Activated naive CD4-positive, alpha-beta T cell treated with anti-CD3 and anti-CD28 coated beads, Interleukin-2, amount 50 U/mL, for 24 hours (primary cell): ENCODE measurements around the gene CYTL1.
"Not testable (repeated sequence)": the region's sequence is repeated elsewhere in the genome, so short reads cannot be mapped to it uniquely, and the experiment has no call there.

Experiments used
- H3K27ac Mint-ChIP-seq: one replicate; pipeline ENCODE4 v1.8.0; 2021; ENCODE audit warnings: mild to moderate bottlenecking, mixed read lengths
- H3K27me3 Mint-ChIP-seq: one replicate; pipeline ENCODE4 v1.8.0; 2021; ENCODE audit warnings: mixed read lengths
- H3K36me3 Mint-ChIP-seq: one replicate; pipeline ENCODE4 v1.8.0; 2021; ENCODE audit warnings: mixed read lengths
- H3K4me1 Mint-ChIP-seq: one replicate; pipeline ENCODE4 v1.8.0; 2021; ENCODE audit warnings: mixed read lengths
- H3K4me3 Mint-ChIP-seq: one replicate; pipeline ENCODE4 v1.8.0; 2021; ENCODE audit warnings: mild to moderate bottlenecking, mixed read lengths
- H3K9me3 Mint-ChIP-seq: one replicate; pipeline ENCODE4 v1.8.0; 2021; ENCODE audit warnings: mixed read lengths

Gene CYTL1

DNA sequence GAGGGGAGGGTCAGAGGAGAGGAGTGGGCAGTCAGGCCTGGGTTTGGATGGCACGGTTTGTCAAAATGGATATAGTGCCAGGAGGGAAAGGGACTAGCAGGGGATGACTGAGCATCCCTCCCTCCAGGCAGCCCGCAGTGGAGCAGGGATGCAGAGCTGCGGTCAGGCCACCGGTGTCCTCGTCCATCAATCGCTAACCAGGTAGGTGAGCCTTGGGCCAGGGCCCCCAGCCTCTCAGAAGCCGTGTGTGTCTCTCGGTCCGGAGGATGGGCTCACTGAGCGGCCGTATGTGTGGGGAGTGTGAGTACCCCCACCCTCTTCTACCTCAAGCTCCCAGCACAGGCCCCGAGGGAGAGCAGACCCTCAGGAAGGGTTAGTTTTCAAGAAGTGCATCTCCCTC is 538 bp upstream of the CYTL1 start:
- Mint-ChIP-seq H3K4me3 (no peak overlapping the region), H3K27ac (no peak overlapping the region), H3K4me1 (no peaks in the 10 kb centered on the region), H3K27me3 (peaks cover 11% of the 10 kb centered on the region), H3K36me3 (no peaks in the 10 kb centered on the region), H3K9me3 (peaks cover 5% of the 10 kb centered on the region)

DNA sequence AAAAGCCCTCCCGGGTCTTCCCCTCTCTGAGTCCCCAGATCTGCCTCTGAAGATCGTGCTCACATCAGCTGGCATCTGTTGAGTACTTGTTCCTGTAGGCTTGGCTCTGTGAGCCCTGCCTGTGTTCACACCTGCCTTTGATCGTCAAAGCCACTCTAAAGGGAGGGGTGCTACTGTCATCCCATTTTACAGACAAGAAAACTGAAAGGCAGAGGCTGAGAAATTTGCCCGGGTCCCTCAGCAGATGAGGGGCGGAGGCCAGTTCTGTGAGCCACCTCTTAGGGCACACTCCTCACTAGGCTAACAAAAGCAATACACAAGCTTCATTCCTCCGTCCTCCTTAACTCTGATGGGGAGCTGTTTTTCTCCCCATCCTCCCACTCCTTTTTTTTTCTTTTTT is 655 bp downstream of the CYTL1 start:
- Mint-ChIP-seq H3K4me1 (no peaks in the 10 kb centered on the region), H3K4me3 (no peak overlapping the region), H3K27me3 (peaks cover 10% of the 10 kb centered on the region), H3K9me3 (peaks cover under 1% of the 10 kb centered on the region), H3K27ac (no peak overlapping the region), H3K36me3 (no peaks in the 10 kb centered on the region)

DNA sequence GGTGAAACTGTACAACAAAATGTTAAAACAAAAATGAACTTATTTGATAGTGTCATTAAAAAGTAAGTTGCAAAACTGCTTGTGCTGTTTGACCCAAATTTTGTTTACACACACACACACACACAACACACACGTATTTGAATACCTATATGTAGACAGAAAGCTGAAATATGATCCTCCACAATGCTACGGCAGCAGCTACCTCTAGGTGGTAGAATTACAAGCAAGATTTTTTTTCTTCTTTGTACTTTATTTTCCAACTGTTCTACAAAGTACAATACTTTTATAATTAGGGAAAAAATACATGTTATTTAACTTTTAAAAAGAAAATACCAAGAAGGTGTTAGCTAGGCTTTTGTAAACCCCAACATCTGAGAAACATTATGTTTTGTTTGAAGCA is 1.2 kb downstream of the CYTL1 start:
- H3K27ac Mint-ChIP-seq = no peak overlapping the region
- H3K27me3 Mint-ChIP-seq = peaks cover 9% of the 10 kb centered on the region
- H3K4me3 Mint-ChIP-seq = no peak overlapping the region
- no peaks in the 10 kb centered on the region for H3K4me1 Mint-ChIP-seq
- no peaks in the 10 kb centered on the region for H3K36me3 Mint-ChIP-seq
- H3K9me3 Mint-ChIP-seq = no peaks in the 10 kb centered on the region

DNA sequence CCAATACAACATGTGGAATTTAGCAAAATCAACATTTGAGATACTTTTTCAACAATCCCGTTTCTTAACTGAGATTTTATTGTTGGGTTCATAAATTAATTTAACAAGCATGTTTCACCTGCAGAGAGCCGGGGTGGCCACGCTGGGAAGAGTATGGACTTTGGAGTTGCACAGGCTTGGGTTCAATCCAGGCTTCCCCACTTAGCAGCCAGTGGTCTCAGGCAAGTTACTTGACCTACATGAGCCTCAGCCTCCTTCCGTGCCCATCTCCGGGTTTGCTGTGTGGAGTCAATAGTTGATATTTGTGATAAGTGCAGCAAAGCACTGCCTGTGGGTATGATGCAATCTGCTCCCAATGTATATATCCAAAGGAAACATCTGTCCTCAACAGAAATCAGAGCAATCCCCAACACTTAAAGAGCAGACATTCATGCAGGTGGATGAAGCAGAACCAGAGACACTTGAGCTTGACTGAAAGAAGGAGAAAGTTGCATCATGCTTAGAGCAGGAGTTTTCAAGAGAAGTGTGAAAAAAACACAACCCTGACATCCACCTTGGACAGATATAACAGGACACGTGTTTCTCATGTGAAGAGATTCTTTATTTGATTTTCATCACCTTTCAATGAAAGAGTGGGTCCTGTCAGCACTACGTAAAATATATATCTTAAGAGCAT is 5.1 kb downstream of the CYTL1 start:
- no peaks in the 10 kb centered on the region for H3K4me1 Mint-ChIP-seq
- H3K27me3 Mint-ChIP-seq = peaks cover 8% of the 10 kb centered on the region
- H3K4me3 Mint-ChIP-seq = no peak overlapping the region
- H3K36me3 Mint-ChIP-seq = no peaks in the 10 kb centered on the region
- peaks cover 6% of the 10 kb centered on the region for H3K9me3 Mint-ChIP-seq
- H3K27ac Mint-ChIP-seq = no peak overlapping the region

DNA sequence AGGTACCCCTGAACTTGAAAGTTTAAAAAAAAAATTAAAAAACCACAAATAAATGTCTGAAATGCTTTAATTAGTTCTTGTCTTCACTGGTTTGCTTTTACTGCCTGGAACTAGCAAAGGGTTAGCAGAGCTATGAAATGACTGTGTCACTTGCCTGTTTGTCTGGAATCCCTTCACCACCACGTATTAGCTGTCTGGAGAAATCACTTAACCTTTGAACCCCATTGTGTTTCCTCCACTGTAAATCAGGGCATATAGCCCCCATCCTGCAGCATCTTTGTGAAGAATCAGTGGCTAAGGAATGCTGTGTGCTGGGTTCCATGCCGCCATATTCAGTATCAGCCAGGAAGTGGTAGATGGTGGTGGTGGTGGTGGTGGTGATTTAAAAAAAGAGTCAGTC is 6.3 kb downstream of the CYTL1 start:
- Mint-ChIP-seq H3K27me3 (peaks cover 7% of the 10 kb centered on the region), H3K27ac (no peak overlapping the region), H3K9me3 (peaks cover 6% of the 10 kb centered on the region), H3K4me1 (no peaks in the 10 kb centered on the region), H3K36me3 (no peaks in the 10 kb centered on the region), H3K4me3 (no peak overlapping the region)

DNA sequence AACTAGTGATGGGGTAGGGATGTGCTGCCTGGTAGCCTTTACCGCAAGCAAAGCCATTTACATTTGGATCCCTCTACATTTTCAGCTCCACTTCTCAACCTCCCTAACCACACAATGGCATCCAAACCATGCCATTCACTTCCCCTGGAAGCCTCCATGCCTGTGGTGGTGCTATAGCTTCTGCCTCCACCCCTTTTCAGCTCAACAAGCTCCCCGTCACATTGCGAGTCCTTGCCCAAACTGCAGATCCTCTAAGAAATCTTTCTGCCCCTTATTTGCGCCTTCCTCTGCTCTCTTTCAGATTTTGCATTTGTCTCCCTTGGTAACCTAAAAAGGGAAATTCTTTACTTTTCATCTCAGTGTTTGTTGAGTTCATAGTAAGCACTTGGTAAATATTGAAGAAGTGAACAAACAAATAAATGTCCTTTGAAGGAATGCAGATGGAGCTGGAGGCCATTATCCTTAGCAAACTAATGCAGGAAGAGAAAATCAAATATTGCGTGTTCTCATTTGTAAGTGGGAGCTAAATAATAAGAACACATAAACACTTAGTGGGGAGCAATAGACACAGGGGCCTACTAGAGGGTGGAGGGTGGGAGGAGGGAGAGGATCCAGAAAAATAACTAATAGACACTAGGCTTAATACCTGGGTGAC is 6.9 kb downstream of the CYTL1 start:
- Mint-ChIP-seq H3K9me3 (peaks cover 6% of the 10 kb centered on the region), H3K27ac (no peak overlapping the region), H3K4me3 (no peak overlapping the region), H3K36me3 (no peaks in the 10 kb centered on the region), H3K4me1 (no peaks in the 10 kb centered on the region), H3K27me3 (peaks cover 4% of the 10 kb centered on the region)

DNA sequence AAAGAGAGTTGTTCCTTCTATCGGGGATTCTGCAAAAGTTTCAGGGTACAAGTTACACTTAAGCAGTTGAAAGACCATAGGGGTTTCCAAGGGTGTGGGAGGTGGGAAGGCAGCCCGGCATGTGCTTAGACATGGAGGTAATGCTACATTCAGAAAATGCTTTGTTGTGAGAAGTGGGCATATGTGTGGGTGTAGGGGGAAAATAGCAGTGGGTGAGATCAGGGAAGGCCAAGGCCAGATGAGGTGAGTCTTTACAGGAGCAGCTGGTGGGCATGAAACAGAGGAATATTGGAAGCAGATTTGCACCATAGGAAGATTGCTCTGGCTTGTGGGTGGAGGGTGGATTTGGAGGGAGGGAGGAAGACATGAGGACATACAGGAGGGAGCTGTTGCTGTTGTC is 8.3 kb downstream of the CYTL1 start:
- H3K27me3 Mint-ChIP-seq = peaks cover 2% of the 10 kb centered on the region
- peaks cover 6% of the 10 kb centered on the region for H3K9me3 Mint-ChIP-seq
- H3K4me3 Mint-ChIP-seq = no peak overlapping the region
- no peak overlapping the region for H3K27ac Mint-ChIP-seq
- H3K4me1 Mint-ChIP-seq = no peaks in the 10 kb centered on the region
- no peaks in the 10 kb centered on the region for H3K36me3 Mint-ChIP-seq

DNA sequence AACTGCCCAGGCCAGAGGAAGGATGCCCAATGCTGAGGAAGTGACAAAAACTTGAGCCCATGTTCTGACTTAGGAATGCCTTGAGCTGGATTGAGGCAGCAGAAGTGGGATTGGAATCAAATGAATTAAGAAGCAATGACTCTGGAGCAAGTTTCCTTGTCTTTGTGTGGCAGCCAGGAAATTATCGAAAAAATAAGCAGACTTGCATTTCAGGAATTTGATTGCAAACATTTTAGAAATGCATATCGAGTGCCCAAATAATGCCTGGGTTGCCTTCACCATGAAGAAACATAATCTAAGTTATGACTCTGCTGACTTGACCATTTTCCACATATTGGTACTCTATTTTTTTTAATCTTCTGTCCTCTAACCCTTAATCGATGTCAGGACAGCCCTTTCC is 9.5 kb downstream of the CYTL1 start:
- Mint-ChIP-seq H3K4me3 (no peak overlapping the region), H3K27ac (no peak overlapping the region), H3K27me3 (no peaks in the 10 kb centered on the region), H3K9me3 (peaks cover 6% of the 10 kb centered on the region), H3K4me1 (no peaks in the 10 kb centered on the region), H3K36me3 (no peaks in the 10 kb centered on the region)

DNA sequence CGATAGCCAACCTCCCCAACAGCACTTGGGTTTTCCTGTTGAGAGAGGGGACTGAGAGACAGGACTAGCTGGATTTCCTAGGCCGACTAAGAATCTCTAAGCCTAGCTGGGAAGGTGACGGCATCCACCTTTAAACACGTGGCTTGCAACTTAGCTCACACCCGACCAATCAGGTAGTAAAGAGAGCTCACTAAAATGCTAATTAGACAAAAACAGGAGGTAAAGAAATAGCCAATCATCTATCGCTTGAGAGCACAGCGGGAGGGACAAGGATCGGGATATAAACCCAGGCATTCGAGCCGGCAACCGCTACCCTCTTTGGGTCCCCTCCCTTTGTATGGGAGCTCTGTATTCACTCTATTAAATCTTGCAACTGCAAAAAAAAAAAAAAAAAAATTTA is 12.3 kb downstream of the CYTL1 start:
- not testable (repeated sequence) for H3K36me3 Mint-ChIP-seq, H3K4me3 Mint-ChIP-seq, H3K9me3 Mint-ChIP-seq, H3K27me3 Mint-ChIP-seq, H3K27ac Mint-ChIP-seq, H3K4me1 Mint-ChIP-seq

DNA sequence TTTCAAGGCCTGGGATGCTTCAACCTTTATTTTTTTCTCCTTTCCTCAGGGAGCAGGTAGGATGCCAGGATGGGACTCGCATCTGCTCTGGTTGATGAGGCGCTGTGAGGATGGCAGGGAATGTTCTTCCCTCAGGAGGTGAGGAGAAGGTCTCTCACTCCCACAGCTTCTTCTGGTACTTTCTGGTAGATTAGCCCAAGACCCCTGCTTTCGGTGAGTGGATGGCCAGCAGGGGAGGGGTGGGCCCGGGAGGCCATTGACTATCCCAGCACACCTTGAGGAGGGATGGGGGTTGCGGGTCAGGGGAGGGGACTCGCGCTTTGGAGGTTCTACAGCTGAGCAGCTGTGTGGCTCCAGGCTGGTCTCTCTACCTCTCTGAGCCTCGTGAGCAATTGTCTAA is 14.8 kb downstream of the CYTL1 start:
- Mint-ChIP-seq H3K4me1 (no peaks in the 10 kb centered on the region), H3K4me3 (no peak overlapping the region), H3K27me3 (peaks cover 9% of the 10 kb centered on the region), H3K36me3 (no peaks in the 10 kb centered on the region), H3K27ac (no peak overlapping the region), H3K9me3 (no peaks in the 10 kb centered on the region)

DNA sequence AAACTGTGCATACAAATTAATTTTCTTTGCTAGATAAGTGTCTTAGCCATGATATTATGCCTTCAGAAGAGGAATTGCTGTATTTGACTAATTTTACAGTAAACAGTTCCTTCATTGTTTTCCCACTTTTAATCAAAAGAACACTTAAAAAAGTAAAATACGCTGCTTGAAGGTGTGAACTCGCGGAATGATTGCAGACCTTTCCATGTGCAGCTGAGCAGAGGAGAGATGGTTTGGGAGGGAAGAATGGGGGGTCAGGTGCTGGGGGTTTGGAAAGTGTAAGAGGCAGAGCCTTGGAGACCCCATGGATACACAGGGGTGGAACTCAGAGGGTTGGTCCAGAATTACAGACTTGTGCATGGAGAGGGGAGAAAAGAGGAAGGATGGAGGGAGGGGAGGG is 15.3 kb downstream of the CYTL1 start:
- Mint-ChIP-seq H3K27ac (no peak overlapping the region), H3K4me1 (no peaks in the 10 kb centered on the region), H3K4me3 (no peak overlapping the region), H3K9me3 (no peaks in the 10 kb centered on the region), H3K27me3 (peaks cover 9% of the 10 kb centered on the region), H3K36me3 (no peaks in the 10 kb centered on the region)

DNA sequence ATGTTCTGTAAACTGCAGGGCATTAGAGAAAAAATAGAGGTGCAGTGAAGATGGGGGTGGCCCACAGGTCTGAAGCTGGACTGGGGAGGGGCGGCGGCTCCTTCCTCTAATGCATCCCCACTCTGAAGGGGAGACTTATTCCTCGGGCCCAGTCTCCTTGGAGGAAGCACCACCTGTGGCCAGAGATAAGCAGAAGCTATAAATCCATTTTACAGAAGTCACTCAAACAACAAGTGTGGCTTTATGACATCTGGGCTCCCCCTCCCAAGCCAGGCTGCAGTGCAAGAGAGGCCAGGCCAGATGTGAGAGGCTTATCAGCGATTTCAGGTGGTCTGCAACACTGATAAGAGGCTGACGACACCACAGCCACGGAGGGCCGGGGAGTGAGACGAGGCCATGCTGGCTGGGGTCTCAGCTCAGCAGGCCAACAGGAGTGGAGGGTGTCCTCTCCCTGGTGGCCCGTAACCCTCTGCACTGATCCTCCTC is 15.8 kb downstream of the CYTL1 start:
- H3K4me1 Mint-ChIP-seq = no peaks in the 10 kb centered on the region
- H3K27ac Mint-ChIP-seq = no peak overlapping the region
- H3K36me3 Mint-ChIP-seq = no peaks in the 10 kb centered on the region
- H3K27me3 Mint-ChIP-seq = peaks cover 9% of the 10 kb centered on the region
- no peaks in the 10 kb centered on the region for H3K9me3 Mint-ChIP-seq
- no peak overlapping the region for H3K4me3 Mint-ChIP-seq

DNA sequence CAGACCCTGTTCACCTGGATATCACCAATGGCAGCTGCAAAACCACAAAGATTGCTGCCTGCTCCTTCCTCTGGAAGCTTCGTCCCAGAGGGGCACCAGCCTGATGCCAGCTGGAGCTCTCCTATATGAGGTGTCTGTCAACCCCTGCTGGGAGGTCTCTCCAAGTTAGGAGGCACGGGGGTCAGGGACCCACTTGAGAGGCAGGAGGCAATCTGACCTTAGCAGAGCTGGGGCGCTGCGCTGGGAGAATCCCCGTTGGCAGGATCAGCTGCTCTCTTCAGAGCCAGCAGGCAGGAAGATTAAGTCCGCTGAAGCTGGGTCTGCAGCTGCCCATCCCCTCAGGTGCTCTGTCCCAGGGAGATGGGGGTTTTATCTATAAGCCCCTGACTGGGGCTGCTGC is 17.6 kb downstream of the CYTL1 start:
- not testable (repeated sequence) for H3K9me3 Mint-ChIP-seq, H3K36me3 Mint-ChIP-seq, H3K4me3 Mint-ChIP-seq, H3K27me3 Mint-ChIP-seq, H3K27ac Mint-ChIP-seq, H3K4me1 Mint-ChIP-seq

DNA sequence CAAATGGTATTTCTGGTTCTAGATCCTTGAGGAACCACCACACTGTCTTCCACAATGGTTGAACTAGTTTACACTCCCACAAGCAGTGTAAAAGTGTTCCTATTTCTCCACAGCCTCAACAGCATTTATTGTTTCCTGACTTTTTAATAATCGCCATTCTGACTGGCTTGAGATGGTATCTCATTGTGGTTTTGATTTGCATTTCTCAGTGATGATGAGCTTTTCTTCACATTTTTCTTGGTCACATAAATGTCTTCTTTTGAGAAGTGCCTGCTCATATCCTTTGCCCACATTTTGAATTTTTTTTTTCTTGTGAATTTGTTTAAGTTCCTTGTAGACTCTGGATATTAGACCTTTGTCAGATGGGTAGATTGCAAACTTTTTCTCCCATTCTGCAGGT is 22.3 kb downstream of the CYTL1 start:
- H3K4me1 Mint-ChIP-seq, H3K36me3 Mint-ChIP-seq, H3K27ac Mint-ChIP-seq, H3K9me3 Mint-ChIP-seq, H3K27me3 Mint-ChIP-seq, H3K4me3 Mint-ChIP-seq: not testable (repeated sequence)

DNA sequence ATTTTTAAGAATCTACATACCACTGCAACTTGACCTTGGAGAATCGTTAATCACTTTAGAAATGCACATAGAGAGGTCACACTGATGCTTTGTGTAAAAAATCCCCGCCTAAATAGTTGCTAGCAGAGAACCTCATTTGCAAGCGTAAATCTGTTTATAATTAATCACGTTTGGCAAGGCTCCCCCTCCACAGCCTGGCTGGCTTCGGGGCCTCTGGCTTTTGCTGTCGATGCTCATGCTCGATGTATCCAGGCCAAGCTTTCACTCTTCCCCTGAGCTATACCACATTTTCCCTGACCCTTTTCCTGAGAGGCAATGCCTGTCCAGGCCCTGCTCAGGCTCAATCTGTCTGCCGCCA is 23.4 kb downstream of the CYTL1 start:
- no peak overlapping the region for H3K4me3 Mint-ChIP-seq
- H3K36me3 Mint-ChIP-seq = no peaks in the 10 kb centered on the region
- no peaks in the 10 kb centered on the region for H3K4me1 Mint-ChIP-seq
- no peak overlapping the region for H3K27ac Mint-ChIP-seq
- peaks cover 7% of the 10 kb centered on the region for H3K27me3 Mint-ChIP-seq
- H3K9me3 Mint-ChIP-seq = no peaks in the 10 kb centered on the region

DNA sequence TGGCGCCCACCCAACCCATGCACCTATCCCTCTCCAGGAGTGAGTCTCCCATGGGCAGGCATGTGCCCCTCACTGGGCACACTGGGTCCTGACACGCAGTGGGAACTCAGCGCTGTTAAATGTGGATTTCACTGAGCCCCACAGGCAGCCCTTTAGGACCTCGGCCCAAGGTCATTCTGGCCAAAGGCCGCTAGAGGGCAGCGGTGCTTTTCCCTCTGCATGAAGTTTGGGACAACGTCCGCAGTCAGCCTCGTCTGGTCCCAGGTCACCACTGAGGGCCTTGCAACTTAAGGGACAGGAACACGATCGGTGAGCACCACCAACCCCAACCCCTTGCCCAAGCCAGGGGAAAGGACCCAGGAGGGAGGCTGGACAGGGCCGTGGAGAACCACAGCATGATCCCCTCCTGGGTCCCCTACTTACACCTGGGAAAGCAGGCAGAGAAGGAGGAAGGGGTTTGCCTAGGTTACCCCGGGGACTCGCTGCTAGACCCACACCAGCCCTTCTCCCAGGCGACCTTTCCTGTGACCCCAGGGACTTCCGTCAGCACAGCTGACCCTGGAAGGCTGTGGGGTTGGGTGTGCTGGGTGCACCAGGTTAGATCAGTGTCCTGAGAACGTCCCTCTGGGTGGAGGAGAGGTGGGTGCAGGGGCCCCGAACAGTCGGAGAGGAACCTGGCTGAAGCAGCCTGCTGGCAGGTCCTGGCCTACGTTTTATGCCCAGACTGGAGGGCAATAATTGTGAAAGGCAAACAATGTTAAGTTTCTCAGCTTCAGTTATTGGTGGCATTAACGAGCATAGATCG is 24.0 kb downstream of the CYTL1 start:
- Mint-ChIP-seq H3K27ac (no peak overlapping the region), H3K4me3 (no peak overlapping the region), H3K36me3 (no peaks in the 10 kb centered on the region), H3K27me3 (peaks cover 7% of the 10 kb centered on the region), H3K4me1 (no peaks in the 10 kb centered on the region), H3K9me3 (no peaks in the 10 kb centered on the region)
